ENCODE data around the gene MOV10.
"Not testable (repeated sequence)": the region's sequence is repeated elsewhere in the genome, so short reads cannot be mapped to it uniquely, and the experiment has no call there.

Gene MOV10

GRCh38 chr1:112714313-112715263 is 40.1 kb downstream of the MOV10 start:
- no peak for DNase-seq

- DNase-seq, result peak; percentile 97 to 98
Observed at GRCh38 chr1:112715264-112716053, 41.0 kb downstream of the MOV10 start, which contains the start of gene PPM1J. Gene PPM1J, minus strand, starts transcription at chr1:112715332. Its CDS starts 31 bp downstream, at chr1:112715301.

GRCh38 chr1:112716133-112716720 is 41.8 kb downstream of the MOV10 start:
- DNase-seq, result peak; percentile 75 to 76

- no peak for DNase-seq
Observed at GRCh38 chr1:112717263-112717873, 42.9 kb downstream of the MOV10 start.

GRCh38 chr1:112718691-112719418 is 44.4 kb downstream of the MOV10 start:
- peak; percentile 65 for DNase-seq

GRCh38 chr1:112719706-112720105 is 45.2 kb downstream of the MOV10 start:
- no peak for DNase-seq

GRCh38 chr1:112720800-112721199 is 46.3 kb downstream of the MOV10 start:
- no peak for DNase-seq

GRCh38 chr1:112721294-112721693 is 46.8 kb downstream of the MOV10 start:
- not testable (repeated sequence) for DNase-seq

GRCh38 chr1:112721966-112722524 is 47.6 kb downstream of the MOV10 start:
- DNase-seq, result no peak

- DNase-seq, result no peak
Observed at GRCh38 chr1:112722601-112723510, 48.4 kb downstream of the MOV10 start.

GRCh38 chr1:112723511-112723839 is 49.0 kb downstream of the MOV10 start:
- no peak for DNase-seq

- not testable (repeated sequence) for DNase-seq
Observed at GRCh38 chr1:112724240-112724639, 49.8 kb downstream of the MOV10 start.

GRCh38 chr1:112727716-112728115 is 53.3 kb downstream of the MOV10 start:
- no peak for DNase-seq

- DNase-seq, result not testable (repeated sequence)
Observed at GRCh38 chr1:112728306-112728971, 54.0 kb downstream of the MOV10 start.

GRCh38 chr1:112729011-112729410 is 54.6 kb downstream of the MOV10 start:
- DNase-seq, result not testable (repeated sequence)

- DNase-seq, result no peak
Observed at GRCh38 chr1:112729909-112730308, 55.5 kb downstream of the MOV10 start.

GRCh38 chr1:112731451-112731850 is 57.0 kb downstream of the MOV10 start:
- DNase-seq, result no peak

- DNase-seq, result no peak
Observed at GRCh38 chr1:112735752-112736151, 61.3 kb downstream of the MOV10 start.

- DNase-seq, result no peak
Observed at GRCh38 chr1:112737573-112737972, 63.1 kb downstream of the MOV10 start.
